Measurements from ENCODE around the gene ZNF559.
A peak's percentile ranks its signal among the peaks of the same experiment; 100 is the strongest.
"Not testable (repeated sequence)": the region's sequence is repeated elsewhere in the genome, so short reads cannot be mapped to it uniquely, and the experiment has no call there.

The ZNF559 gene

DNA sequence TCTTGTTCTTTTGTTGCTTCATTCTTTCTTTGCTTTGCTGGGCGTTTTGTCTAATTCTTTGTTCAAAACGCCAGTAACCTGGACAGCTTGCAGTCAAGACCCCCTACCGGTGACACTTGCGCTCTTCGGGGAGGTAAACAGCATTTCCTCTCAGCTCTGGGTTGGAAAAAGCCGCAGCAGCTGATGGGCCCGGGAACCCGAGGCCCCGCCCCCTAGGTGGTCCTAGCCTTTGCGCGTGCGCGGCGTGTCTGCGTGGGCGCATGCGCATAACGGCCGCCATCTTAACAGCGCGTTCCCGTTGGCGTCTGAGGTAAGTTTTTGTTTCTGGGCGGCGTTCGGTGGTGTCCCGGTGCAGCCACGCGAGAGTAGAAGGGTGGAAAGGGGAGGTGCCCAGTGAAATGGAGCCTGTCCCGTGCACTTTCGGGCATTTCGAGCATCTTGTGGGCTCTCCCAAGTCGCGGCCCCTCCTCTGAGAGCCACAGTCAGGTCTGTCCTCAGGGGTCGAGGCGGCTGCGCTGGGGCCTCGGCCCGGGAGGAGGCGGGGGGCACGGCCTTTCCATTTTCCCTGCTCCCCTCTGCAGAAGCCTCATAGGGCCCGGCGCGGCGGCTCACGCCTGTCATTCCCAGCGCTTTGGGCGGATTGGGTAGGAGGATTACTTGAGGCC, at the start of gene ZNF559:
Gene ZNF559, plus strand, starts transcription at position 261 of the 665 bp plus-strand sequence. CDS start 14,371 bp downstream, outside the sequence.
- DNase-seq: peak; percentile 97

DNA sequence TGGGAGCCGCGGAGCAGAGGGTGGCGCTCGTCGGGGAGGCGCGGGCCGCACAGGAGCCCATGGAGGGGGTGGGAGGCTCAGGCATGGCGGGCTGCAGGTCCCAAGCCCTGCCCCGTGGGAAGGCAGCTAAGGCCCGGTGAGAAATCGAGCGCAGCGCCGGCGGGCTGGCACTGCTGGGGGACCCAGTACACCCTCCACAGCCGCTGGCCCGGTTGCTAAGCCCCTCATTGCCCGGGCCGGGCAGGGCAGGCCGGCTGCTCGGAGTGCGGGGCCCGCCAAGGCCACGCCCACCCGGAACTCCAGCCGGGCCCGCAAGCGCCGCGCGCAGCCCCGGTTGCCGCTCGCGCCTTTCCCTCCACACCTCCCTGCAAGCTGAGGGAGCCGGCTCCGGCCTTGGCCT, 40.5 kb upstream of the ZNF559 start:
- peak; percentile 14 for DNase-seq

DNA sequence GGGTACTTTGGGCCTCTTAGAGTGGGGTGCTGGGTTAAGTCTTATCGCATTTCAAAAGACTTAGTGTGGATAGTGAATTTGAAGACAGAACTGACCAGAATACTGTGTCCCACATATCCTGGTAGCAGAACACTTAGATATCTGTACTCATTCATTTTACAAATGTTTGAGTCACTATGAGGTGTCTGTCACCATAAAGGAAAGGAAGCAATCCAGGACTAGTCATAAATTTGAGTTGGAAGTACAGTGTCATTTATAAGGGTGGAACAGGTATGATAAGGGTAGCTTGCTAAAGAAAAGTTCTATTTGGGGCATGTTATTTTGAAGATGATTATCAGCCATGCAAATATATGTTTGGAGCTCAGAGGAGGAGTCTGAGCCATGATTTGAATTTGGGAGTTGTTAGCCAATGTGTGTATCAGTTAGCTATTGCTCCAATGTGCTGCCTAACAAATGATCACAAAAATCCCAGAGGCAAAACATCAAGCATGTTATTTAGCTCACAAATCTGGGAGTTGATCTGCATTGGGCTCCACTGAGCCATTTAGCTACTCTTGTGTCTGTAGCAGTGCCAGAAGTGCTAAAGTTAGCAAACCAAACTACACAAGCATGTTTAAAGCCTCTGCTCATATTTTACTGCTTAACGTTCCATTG, 34.6 kb upstream of the ZNF559 start:
- no peak for DNase-seq

DNA sequence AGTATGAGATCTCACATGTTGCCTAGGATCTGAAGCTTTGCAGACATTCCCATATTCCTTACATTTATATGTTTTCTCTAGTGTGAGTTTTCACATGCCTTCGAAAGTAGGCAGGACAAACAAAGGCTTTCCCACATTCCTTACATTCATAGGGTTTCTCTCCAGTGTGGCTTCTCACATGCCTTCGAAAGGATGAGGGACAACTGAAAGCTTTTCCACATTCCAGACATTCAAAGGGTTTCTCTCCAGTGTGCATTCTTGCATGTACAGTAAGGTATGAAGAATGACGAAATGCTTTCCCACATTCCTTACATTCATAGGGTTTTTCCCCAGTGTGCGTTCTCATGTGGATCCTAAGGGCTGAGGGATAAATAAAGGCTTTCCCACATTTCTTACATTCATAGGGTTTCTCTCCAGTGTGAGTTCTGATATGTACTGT, 28.5 kb upstream of the ZNF559 start:
- no peak for DNase-seq

DNA sequence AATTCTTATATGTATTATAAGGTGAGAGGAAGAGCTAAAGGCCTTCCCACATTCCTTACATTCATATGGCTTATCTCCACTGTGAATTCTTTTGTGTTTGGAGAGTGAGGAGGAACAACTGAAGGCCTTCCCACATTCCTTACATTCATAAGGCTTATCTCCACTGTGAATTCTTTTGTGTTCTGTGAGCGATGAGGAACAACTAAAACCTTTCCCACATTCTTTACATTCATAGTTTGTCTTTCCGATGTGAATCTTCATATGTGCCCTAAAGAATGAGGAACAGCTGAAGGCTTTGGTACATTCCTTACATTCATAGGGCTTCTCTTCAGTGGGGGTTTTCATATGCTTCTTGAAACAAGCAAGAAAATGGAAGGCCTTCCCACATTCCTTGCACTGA, 27.6 kb upstream of the ZNF559 start:
- no peak for DNase-seq

DNA sequence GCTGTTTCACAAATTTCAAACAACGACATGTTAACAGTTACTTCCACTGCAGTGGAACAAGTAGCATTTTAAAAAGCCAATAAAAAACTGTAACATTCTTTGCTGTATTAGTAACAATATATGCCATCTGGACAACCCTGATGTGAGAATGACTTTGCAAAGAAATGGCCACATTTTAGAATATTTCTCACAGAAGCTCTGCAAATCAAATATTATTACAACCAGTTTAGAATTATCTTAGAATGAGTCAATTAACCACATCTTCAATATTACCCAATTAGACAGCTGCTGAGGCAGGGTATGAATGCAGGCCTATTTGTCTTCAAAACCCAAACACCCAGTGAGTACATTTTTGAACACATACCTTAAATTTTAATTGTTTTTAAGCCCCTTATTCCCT, 17.5 kb upstream of the ZNF559 start:
- no peak for DNase-seq

DNA sequence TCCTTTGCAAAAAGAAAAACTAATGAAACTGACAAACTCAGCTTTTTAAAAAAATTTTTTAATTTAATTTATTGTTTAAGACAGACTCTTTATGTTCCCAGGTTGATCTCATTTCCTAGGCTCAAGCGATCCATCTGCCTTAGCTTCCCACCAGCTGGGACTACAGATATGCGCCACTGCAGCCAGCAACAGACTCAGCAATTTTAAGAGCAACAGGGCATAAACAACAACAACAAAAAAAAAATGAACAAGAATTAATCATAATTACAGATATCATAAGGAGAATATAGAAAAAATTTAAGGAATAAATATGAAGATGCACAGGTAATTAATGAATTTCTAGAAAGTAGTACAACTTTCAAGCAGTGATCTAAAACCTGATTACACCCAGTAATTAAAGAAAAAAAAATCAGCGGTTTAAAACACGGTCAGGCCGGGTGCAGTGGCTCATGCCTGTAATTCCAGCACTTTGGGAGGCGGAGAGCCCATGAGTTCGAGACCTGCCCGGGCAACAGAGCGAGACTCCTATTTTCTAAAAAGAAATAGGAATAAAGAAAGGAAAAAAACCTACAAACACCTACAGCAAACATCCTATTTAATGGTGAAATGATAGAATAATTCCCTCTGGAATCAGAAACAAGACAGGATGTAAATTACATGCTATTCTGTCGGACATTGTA, 15.7 kb upstream of the ZNF559 start:
- DNase-seq: no peak

DNA sequence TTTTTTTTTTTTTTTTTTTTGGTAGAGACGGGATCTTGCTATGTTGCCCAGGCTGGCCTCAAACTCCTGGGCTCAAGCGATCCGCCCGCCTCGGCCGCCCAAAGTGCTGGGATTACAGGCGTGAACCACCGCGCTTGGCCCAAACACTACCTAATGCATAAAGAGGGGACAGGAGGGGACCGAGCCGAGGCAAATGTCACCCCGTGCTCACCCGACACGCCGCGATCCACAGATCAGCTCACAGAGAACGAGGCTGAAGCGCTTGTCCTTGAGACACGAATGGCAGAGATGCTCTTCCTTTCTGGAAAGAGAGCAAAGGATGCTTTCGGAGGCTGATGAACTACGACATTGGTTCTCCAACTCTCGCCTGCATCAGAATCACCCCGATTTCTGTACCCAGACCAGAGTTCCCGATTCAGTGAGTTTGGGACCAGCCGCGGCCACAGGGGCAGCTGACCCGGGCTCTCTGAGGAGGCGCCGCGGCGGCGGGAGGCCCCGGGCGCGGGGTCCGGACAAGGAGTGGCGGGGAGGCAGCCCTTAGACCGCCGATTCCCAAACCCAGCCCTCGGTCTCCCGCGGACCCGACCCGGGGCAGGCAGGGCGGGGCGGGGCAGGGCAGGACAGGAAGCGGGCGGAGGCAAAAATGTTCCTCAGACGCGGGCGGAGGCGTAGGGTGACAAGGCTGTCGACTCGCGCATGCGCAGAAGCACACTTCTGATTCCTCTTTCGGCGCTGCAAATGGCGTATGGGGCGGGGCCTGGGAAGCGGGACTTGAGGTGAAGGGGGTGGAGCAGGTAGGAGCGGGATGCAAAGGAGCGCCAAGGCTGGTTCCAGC, 14.6 kb upstream of the ZNF559 start, which contains the start of gene ZNF699:
Gene ZNF699, minus strand, starts transcription at position 700 of the 835 bp plus-strand sequence. CDS start 4,719 bp downstream, outside the sequence.
- DNase-seq: peak; percentile 99

DNA sequence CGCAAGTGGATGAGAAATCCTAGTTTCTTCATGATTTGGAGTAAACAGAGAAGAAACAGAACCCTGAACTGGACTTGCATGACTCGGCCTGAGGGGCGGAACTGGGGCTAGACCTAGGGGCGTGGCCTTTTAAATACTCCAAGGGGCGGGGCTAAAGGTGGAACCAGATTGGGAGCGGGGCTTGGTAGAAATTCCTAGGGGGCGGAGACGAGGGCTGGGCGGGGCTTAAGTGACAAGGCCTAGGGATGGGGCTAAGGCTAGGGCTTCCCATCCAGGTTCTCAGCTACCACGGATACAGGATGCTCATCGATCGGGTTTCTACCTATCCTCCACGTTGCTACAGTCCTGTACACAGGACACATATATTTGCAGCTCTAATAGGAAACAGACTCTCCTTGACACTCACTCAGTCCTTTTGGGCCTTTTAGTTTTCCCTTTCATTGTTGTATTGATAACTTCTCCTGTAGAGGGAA, 14.0 kb upstream of the ZNF559 start:
- DNase-seq: peak; percentile 90

DNA sequence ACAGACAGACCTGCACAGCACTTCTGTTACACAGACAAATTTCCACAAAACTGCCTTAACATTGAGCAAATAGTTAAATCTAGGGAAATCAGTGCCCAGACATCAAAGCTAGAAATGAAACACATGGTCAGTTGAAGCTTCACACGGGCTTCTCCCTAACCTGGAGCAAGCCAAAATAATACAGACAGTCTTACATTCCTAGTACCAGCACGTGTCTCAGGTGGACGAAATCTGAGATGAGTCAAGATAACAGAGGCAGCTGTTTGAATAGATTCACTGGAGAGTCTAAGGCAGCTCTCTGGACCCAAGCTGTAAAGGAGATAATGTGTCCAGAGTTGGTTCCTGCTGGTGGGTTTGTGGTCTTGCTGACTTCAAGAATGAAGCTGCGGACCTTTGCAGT, 10.2 kb upstream of the ZNF559 start:
- no peak for DNase-seq

DNA sequence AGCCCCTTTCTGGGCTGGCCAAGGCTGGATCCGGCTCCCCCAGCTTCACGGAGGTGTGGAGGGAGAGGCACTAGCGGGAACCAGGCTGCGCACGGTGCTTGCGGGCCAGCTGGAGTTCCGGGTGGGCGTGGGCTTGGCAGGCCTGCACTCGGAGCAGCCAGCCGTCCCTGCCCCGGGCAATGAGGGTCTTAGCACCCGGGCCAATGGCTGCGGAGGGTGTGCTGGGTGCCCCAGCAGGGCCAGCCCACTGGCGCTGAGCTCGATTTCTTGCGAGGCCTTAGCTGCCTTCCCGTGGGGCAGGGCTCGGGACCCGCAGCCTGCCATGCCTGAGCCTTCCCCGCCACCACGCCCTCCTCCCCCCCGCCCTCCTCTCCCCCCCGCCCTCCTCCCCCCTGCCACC, 2.6 kb upstream of the ZNF559 start:
- DNase-seq: no peak

DNA sequence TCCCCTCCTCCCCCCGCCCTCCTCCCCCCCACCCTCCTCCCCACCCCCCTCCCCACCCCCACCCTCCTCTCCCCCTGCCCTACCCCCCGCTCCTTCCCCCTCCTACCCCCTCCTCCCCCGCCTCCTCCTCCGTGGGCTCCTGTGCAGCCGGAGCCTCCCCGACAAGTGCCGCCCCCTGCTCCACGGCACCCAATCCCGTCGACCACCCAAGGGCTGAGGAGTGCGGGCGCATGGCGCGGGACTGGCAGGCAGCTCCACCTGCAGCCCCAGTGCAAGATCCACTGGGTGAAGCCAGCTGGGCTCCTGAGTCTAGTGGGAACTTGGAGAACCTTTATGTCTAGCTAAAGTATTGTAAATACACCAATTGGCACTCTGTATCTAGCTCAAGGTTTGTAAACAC, 2.2 kb upstream of the ZNF559 start:
- not testable (repeated sequence) for DNase-seq

DNA sequence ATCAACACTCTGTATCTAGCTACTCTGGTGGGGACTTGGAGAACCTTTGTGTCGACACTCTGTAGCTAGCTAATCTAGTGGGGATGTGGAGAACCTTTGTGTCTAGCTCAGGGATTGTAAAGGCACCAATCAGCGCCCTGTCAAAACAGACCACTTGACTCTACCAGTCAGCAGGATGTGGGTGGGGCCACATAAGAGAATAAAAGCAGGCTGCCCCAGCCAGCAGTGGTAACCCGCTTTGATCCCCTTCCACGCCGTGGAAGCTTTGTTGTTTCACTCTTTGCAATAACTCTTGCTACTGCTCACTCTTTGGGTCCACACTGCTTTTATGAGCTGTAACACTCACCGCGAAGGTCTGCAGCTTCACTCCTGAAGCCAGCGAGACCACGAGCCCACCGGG, 1.8 kb upstream of the ZNF559 start:
- not testable (repeated sequence) for DNase-seq

DNA sequence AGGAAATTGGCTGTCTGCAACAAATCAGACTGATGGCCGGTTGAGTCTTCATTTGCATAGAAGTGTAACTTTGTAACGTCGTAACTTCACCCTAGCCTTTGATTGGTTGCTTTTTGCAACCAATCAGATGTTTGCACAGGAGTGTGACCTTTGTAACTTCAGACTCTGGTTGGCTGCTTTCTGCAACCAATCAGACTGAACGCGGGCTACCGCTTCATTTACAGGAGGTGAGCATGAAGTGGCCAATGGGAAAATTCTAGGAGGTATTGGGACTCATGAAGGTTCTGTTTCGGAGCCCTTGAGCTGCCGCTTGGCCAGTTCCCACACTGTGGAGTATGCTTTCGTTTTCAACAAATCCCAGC, 441 bp upstream of the ZNF559 start:
- no peak for DNase-seq

DNA sequence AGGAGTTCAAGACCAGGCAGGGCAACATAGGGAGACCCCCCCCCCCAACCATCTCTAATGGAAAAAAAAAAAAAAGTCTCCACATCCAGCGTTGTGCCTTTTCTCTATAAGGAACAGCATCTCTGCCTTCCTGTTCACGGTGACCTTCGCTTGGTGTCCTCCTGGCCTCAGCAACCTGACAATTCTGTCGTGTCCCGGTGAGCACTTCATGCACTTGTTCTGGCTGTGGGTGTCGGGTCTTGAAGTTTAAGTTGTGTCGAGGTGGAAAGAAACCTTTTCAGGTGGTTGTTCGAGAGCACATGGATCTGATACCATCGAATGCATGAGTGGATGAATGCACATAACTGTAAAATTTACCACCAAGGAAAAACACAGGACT, 594 bp downstream of the ZNF559 start:
- DNase-seq: no peak

DNA sequence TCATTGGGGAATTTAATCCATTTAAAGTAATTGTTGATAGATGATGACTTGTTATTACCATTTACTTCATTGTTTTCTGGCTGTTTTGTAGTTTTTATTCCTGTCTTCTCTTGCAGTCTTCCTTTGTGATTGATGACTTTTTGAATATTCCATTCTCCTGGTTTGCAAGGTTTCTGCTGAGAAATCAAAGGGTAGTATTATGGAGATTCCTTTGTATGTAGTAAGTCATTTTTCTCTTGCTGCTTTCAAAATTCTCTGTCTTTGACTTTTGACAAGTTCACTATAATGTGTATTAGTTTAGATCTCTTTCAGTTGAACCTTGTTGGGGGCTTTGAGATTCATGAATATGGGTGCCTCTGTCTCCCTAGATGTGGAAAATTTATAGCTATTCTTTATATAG, 6.0 kb downstream of the ZNF559 start:
- no peak for DNase-seq

DNA sequence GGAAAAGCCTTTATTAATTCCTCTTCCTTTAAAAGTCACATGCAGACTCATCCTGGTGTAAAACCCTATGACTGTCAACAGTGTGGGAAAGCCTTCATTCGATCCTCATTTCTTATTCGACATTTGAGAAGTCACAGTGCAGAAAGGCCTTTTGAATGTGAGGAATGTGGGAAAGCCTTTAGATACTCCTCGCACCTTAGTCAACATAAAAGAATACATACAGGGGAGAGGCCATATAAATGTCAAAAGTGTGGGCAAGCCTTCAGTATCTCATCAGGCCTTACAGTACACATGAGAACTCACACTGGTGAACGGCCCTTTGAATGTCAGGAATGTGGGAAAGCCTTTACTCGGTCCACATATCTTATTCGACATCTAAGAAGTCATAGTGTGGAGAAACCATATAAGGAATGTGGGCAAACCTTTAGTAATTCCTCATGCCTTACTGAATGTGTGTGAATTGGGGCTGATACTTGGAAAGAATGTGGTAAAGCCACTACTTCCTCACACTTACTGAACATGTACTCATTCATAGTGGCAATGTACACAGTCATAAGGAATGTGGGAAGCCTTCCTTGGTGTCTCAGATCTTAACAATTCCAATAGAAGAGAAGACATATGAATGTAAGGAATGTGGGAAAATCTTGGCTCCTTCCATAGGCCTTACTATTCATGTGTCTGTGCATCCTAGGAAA, 18.8 kb downstream of the ZNF559 start:
- DNase-seq: no peak

DNA sequence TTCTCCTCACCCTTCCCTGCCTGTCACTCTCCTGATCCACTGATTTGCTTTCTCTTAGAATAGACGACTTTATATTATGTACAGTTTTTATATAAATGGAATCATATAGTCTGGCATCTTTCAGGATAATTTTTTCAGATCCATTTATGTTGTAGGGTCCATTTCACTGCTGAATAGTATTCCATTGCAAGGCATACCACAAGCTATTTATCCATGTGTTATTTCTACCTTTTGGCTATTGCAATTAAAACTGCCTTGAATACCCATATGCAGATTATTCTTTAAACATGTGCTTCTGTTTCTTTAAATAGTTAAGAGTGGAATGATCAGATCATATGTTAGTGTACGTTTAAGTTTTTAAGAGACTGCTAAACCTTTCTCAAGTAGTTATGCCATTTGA, 21.0 kb downstream of the ZNF559 start:
- DNase-seq: no peak

DNA sequence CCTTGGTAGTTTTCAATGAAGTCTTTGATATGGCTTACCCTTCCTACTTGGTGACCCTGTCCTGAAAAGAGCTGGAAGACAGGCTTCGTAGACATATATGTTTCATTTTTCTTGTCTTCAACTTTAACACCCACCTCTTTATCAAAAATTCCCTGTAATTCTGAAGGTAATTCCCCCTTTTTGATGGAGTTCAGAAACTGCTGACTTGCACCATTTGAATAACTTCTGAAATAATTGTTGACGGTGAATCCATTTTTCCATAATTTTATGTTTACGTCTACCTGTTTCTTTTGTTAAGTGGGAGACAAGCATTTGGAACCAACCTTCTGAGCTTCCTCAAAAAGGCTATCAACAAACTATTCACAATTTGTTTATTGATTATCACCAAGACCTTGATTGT, 24.3 kb downstream of the ZNF559 start:
- DNase-seq: no peak

DNA sequence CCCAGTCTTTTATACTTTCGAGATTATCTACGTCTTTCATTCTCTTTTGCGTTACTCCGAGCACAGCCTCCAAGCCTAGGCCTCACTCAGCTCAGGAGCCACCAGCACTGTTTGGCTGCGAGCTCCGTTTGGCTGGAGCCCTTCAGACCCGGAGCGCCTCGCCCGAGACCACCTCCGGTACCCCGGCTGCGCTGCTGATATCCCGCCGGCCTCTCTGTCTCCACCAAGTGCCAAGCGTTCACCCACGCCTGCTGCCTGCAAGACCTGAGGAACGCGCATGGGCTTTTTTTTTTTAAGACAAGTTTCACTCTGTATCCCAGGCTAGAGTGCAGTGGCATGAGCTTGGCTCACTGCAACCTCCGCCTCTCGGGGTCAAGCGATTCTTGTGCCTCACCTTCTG, 24.7 kb downstream of the ZNF559 start:
- no peak for DNase-seq

DNA sequence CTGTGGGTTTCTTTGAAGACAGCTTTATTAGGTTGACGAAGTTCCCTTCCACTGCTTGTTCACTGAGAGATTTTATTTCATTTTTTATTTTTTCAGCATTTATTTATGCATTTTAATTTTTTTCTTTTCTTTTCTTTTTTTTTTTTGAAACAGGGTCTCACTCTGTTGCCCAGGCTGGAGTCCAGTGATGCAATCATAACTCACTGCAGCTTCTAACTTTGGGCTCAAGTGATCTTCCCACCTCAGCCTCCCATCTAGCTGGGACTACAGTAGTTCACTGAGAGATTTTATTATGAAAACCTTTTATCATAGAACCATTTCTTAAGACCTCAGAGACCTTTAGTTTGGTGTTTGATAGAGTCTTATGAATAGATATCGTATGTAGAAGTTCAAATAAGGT, 28.5 kb downstream of the ZNF559 start:
- no peak for DNase-seq

DNA sequence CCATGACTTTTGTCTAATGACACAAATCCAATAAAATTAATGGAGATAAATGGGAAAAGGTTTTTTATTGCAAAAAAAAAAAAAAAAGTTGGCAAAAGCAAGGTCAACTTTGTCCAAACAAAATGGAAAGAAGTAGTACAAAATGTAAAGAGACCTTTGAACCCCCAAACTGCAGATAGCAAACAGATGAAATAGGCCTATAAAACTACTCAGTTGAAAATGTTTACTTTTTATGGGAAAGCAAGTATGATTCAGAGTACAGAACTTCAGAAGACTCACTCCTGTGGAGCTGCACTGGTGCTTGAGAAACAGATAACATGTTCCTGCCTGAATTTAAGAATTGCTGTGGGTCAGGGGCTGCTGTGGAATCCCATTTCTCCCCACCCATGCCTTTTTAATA, 29.0 kb downstream of the ZNF559 start:
- DNase-seq: no peak

DNA sequence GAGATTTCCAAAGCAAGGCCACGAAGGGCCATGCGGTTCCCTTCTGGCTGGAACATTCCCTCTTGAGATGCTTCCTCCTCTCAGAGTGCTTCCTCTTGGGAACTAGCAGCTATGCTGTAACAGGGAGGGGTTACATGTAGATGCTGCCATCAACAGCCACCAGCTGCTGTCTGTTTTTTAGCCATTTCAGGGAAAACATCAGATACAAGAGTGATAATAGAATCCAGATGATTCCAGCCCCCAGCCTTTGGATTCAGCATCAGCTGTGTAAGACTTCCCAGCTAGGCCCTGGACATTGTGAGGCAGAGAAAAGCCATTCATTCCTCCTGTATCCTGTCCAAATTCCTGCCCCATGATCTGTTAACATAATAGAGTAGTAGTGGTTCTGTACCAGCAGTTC, 30.7 kb downstream of the ZNF559 start:
- DNase-seq: no peak
